Stimulated activated CD4-positive, alpha-beta T cell treated with anti-CD3 and anti-CD28 coated beads, Interleukin-2, amount 100 ng/mL, for 48 hours (primary cell): Measurements from ENCODE around the gene HSFX2.
A peak's percentile ranks its signal among the peaks of the same experiment; 100 is the strongest.
"Not testable (repeated sequence)": the region's sequence is repeated elsewhere in the genome, so short reads cannot be mapped to it uniquely, and the experiment has no call there.

Source experiments
- DNase-seq, 2 donors: peaks; one replicate each; pipeline ENCODE4 v3.0.0-alpha.2; 2020

The HSFX2 gene

DNA sequence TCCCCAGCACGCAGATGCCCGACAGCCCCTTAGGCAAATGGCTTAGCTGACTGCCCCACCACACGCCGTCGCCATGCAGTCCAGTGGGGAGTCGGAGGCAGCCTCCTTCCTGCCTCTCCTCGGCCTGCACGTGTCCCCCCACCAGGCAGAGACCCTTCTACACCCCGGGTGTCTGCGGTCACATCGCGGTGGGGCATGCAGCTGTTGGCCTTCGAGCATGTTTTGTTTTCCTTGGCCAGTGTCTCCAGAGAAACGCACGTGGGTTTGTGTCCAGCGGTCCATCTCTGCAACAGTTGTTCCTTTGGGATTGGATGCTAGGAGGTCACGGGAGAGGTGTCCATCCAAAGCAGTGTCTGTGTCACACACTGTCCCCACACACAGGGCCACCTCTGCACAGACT is at the start of gene HSFX2:
HSFX2 (minus strand) TSS at position 101 of the 400 bp plus-strand sequence. CDS start 614 bp downstream, outside the sequence.
- DNase-seq = not testable (repeated sequence)

DNA sequence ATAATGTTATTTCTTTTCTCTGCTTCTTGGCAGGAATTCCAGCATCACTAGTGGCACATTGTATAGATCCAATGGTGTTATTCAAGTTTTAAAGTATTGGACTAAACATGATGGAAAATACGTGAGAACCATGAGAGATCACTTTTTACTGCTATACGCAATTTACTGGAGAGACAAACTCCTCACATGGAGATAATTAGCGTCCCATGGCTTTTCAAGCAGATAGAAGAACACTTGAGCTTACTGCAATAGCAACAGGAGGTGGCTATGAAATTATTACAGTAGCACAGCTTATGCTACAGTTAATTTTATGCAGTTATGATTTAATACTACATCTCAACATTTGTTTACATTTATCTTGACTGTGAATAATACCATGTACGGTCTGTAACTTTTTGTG is 48.4 kb upstream of the HSFX2 start:
- no peak for DNase-seq

GRCh38 chrX:149641835-149642234 is 46.7 kb upstream of the HSFX2 start:
- no peak for DNase-seq

DNA sequence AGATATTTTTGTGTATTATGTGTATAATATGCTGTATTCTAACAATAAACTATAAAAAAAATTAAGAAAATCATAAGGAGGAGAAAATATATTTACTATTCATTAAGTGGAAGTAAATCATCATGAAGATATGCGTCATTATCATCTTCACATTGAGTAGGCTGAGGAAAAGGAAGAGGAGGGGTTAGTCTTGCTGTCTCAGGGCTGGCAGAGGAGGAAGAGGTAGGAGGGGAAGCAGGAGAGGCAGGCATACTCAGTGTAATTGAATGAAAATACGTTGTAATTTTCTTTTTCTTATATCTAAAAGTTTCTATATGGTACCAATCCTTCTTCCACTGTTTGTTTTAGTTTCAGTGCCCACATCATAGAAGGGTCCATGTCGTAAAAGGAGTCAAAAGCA is 46.3 kb upstream of the HSFX2 start:
- no peak for DNase-seq

- DNase-seq = no peak
Observed at GRCh38 chrX:149639568-149639967, 44.5 kb upstream of the HSFX2 start.

DNA sequence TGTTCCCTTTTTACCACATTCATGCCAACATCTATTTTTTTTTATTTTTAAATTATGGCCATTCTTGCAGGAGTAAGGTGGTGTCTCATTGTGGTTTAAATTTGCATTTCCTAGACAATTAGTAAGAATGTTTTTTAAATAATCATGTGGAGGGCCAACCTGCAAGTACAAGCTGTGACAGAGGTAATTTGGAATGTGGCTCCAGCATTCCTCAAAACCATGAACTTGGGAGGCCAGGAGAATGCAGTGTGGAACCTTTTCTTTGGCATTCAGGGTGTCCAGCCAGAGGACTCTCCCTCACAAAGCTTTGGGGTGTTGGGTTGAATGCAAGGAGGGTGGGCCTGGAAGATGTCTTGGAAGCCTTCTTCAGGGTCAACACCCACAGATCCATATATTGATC is 43.7 kb upstream of the HSFX2 start:
- DNase-seq = no peak

DNA sequence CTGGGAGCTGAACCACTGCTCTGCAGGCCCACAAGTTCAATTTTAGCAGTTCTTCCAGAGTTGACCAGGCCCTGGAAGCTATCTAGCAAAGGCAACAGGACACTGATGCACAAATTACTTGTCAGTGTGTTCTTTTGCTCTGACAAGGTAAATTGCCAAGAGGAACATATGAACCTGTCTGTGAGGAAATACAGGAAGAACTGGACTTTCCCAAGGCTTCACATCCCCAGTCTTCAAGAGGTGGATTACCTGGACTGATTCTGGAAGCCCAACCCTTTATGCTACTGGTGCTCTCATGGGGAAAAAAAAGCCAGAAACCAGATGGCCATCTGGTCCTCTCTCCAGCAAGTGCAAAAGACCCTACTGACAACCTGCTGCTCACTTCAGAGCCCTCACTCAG is 38.4 kb upstream of the HSFX2 start:
- DNase-seq = no peak

DNA sequence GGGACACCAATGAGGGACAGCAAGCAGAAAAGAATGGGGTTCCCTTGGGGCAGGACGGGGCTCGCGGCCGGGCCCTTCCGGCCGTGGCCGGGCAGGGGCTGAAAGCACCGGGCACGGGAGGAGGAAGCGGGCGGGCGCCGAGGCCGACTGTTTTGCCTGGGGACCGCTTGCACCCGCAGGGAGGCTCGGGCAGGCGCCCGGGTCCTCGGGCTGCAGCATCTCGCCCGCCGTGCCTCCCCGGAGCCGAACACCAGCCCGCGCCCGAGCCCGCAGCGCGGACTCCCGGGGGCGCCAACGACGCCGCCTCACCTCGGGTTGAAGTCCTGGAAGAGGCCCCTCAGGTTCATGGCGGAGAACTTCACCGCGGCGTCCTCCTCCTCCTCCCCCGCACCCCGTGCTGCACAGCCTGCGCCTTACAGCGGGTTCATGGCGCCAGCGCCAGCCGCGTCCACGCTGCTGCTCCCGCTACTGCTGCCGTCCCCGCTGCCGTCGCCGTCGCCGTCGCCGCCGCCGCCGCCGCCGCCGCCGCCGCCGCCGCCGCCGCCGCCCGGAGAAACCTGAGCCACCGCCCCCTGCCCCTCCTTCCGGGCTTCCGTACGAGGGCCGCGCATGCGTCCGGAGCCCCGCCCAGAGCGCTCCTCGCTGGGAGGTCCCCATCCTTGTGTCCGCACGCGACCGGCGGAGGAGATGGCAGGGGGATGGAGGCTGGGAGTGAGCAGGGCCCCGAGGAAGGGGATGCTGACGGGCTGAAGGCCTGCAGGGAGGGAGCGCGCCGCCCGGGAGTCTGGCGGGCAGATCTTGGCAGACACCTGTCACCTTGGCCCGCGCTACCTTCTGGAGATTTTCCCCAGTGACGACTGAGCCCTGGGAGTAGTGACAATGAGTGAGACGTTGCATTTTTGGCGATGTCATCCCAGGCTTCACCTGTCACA is 36.4 kb upstream of the HSFX2 start, which contains the start of gene TMEM185A:
TMEM185A (minus strand) TSS at position 559 of the 932 bp plus-strand sequence; CDS start at position 347, 212 bp downstream.
- peak; percentile 55 to 57 for DNase-seq

- no peak for DNase-seq
Observed at GRCh38 chrX:149630681-149631233, 35.6 kb upstream of the HSFX2 start.

DNA sequence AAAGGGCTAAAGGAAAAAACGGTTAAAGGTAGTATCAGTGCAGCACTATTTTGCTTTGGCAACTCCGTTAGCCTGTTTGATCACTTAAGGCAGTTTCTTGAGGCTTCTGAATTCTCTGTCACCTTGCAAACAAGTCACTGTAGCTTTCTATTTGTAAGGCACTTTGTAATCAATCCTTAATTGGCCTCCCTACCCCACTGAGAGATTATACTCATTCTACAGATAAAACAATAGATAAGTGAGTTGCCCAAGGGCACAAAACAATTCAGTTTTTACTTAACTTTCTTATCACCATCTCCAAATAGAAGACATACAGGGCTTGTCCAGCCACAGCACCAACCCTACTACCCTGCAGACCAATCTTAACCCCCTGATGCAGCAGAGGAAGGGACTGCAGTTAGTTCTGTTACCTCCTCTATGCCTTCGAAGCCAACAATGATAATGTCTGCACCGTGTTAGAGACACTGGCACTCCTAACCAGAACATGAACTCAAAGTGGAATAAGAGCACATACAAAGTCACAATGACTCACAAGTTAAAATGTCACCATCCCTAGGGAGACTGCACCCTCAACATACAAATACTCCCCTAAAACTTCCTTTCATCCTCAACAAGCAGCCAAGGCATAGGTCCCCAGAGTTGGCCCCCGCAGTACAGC is 34.7 kb upstream of the HSFX2 start:
- DNase-seq = no peak

GRCh38 chrX:149628768-149629167 is 33.7 kb upstream of the HSFX2 start:
- DNase-seq = no peak

DNA sequence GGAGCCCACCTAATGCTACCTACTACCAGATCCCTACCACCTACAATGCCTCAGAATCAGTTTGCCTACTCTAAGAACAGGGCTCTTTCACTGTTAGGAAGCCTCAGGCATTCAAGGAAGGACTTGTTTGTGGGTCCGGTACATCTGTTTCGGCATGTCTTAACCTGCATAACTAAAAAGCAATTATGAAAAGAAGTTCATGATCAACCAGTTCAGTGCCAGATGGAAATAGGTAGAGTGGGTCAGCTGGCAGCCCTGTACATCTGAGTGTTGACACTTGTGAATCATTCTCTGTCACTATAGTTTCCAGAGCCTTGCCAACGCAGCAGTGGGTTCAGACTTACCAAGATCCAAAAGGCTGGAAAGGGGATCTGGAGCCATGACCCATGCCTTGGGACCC is 33.2 kb upstream of the HSFX2 start:
- DNase-seq = no peak

- not testable (repeated sequence) for DNase-seq
Observed at GRCh38 chrX:149626829-149627228, 31.7 kb upstream of the HSFX2 start.

DNA sequence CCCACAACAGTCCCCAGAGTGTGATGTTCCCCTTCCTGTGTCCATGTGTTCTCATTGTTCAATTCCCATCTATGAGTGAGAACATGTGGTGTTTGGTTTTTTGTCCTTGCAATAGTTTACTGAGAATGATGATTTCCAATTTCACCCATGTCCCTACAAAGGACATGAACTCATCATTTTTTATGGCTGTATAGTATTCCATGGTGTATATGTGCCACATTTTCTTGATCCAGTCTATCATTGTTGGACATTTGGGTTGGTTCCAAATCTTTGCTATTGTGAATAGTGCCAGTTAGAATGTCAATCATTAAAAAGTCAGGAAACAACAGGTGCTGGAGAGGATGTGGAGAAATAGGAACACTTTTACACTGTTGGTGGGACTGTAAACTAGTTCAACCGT is 24.5 kb upstream of the HSFX2 start:
- DNase-seq = not testable (repeated sequence)

DNA sequence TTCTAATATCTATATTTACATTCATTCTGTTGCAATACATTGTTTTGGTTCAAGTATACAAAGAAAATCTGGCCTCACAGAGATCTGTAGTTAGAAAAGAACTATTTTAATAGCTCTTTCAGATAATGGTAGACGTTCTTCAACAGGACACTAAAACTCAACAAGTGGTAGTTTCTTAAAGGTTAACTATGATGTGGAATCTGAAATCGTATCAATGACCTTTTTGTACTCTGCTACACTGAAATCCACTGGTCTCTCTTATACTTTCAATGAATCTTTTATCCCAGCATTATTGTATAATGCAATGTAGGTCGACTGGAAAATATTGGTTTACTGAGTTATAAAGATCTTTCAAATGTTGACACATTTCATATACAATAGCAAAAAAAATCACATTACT is 23.8 kb upstream of the HSFX2 start:
- no peak for DNase-seq

GRCh38 chrX:149611623-149612175 is 16.6 kb upstream of the HSFX2 start:
- no peak for DNase-seq

- DNase-seq = no peak
Observed at GRCh38 chrX:149610511-149610910, 15.4 kb upstream of the HSFX2 start.

GRCh38 chrX:149607699-149608098 is 12.6 kb upstream of the HSFX2 start:
- DNase-seq = no peak

DNA sequence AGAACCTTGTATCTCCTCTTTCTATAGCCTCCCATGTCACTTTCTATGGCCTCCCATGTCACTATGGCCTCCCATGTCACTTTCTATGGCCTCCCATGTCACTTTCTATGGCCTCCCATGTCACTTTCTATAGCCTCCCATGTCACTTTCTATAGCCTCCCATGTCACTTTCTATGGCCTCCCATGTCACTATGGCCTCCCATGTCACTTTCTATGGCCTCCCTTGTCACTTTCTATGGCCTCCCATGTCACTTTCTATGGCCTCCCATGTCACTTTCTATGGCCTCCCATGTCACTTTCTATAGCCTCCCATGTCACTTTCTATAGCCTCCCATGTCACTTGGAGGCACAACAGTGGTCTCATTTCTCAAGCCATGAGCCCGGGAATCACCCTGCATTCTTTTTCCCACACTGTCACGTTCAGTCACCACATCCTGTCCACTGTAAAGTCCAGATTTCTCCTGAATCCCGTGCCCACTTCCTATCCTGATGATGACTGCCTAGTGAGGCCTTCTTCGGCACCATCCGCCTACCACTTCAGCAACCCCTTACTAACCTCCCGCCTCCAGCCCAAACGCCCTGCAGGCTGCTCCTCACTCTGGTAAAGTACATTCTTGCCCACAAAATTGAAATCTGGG is 10.3 kb upstream of the HSFX2 start:
- DNase-seq = not testable (repeated sequence)

DNA sequence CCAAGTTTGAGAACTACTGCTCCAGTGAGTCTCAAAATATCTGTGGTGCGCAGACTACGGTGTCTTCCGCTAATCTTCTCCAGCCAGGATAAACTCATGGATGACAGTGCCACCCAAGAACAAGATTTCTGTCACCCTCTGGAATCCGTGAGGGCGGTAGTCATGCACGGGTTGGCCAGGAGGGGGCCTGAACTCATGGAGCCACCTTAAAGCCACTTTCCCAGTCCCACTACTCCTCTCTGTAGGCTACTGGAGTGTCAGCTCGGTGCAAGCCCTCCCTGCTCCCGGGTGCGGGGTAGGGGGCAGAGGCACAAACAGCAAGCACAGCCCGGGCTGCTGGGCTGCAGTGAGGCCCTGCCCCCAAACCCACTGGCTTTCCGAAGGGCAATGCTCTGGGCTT is 3.5 kb upstream of the HSFX2 start:
- not testable (repeated sequence) for DNase-seq

DNA sequence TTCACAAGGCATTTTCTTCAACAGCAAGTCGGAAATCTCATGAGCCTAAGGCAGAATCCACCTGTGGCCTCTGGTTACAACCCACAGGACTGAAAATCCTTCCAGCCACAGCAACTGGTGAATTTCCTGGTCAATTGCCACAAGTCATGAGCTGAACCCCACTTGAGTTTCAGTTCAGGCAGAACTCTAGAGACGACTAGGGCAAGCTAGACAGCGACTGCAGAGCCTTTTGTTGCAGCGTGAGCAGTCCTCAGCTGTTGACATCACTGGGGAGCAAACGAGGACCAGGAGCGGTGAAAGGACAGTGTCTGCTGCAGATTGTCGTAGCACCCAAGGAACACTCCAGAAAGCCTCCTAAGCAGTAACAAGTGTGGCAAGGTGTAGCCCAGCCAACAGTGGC is 829 bp upstream of the HSFX2 start:
- DNase-seq = not testable (repeated sequence)

DNA sequence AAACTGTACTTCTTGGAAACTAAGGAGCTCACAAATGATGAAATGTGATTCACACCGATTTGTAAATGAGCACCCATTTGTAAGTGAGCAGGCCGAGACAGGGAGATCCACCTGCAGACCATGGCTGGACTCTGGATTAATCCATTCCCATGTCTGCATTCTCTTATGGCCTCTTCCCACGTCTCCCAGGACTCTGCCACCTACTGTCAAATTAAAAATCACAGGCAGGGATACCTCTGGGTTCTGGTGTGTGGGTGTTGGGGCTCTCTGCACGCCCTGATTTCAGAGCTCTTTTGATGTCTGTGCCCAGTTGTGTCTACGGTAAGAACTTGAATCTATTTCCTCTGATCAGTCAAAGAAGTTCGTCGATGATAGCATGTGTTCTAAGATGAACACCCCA is 4.1 kb downstream of the HSFX2 start:
- DNase-seq = not testable (repeated sequence)

- DNase-seq = not testable (repeated sequence)
Observed at GRCh38 chrX:149587359-149587758, 7.8 kb downstream of the HSFX2 start, which contains the start of gene MAGEA9B. TSS of gene MAGEA9B (minus strand) at chrX:149587459. CDS start at chrX:149583179, 4,280 bp downstream.
